H1 (cell line): ENCODE measurements around the gene HUWE1. TPM values are rescaled to one million over a fixed set of nuclear protein-coding genes. Genes with fewer than 3 reads are reported as not detected.

Experiments used
- CTCF ChIA-PET: fragments of 300-600 bp; sonication (Branson Sonifier 250); formaldehyde crosslinking; loops from one replicate; lab custom pipeline; 2021; ENCODE audit not compliant: partially characterized antibody; lab: Charles Lee
- POLR2A ChIA-PET: fragments of 300-600 bp; sonication (Branson Sonifier 250); formaldehyde crosslinking; loops from one replicate; lab custom pipeline; 2021; ENCODE audit warnings: inconsistent platforms; ENCODE audit not compliant: partially characterized antibody; lab: Charles Lee
- DNase-seq, 2 experiments: peaks; one replicate each; pipeline versions ENCODE4 v3.0.0 to v3.0.0-alpha.2; 2010 to 2022; ENCODE audit warnings: low spot score in 2 of 2, low read depth in 1 of 2, mixed read lengths in 1 of 2
- FAIRE-seq: peaks from 2 replicates; lab custom pipeline; 2011; peaks lifted over from hg19 to GRCh38; lab: Jason Lieb, UNC
- H2AFZ ChIP-seq: 2 replicates; pipeline ENCODE4 v1.8.1; 2012; ENCODE audit warnings: low read length, inconsistent platforms
- H2AK5ac ChIP-seq: 2 replicates; pipeline ENCODE4 v1.6.1; 2013; ENCODE audit warnings: low read depth, low read length
- H2BK120ac ChIP-seq: replicated peaks from 2 replicates; pipeline ENCODE3; 2013; ENCODE audit warnings: low read depth, low read length, inconsistent platforms
- H2BK12ac ChIP-seq: 2 replicates; pipeline ENCODE4 v1.6.1; 2013; ENCODE audit warnings: low read depth, low read length
- H2BK15ac ChIP-seq: 2 replicates; pipeline ENCODE4 v1.6.1; 2013; ENCODE audit warnings: low read length
- H2BK20ac ChIP-seq: 2 replicates; pipeline ENCODE4 v1.6.1; 2013; ENCODE audit warnings: low read length
- H2BK5ac ChIP-seq: 2 replicates; pipeline ENCODE4 v1.6.1; 2013; ENCODE audit warnings: low read depth, low read length
- H3K14ac ChIP-seq: 2 replicates; pipeline ENCODE4 v1.6.1; 2013; ENCODE audit warnings: inconsistent platforms; ENCODE audit not compliant: insufficient read length
- H3K18ac ChIP-seq: 2 replicates; pipeline ENCODE4 v1.6.1; 2013; ENCODE audit warnings: low read length; ENCODE audit errors: extremely low read depth
- H3K23ac ChIP-seq: 2 replicates; pipeline ENCODE4 v1.6.1; 2013; ENCODE audit warnings: inconsistent platforms; ENCODE audit not compliant: insufficient read length
- H3K23me2 ChIP-seq: 2 replicates; pipeline ENCODE4 v1.6.1; 2013; ENCODE audit warnings: low read depth, low read length
- H3K27ac ChIP-seq: 2 replicates; pipeline ENCODE4 v1.6.1; 2011; ENCODE audit warnings: low read depth, low read length, inconsistent platforms
- H3K27me3 ChIP-seq, 4 experiments: replicated peaks in 1 of 4; 1 replicate in 1 of 4; 2 replicates in 3 of 4; pipeline versions ENCODE4 v1.6.1 to v1.8.1; 2011 to 2013; ENCODE audit warnings: low read length in 3 of 4, mild to moderate bottlenecking in 3 of 4, inconsistent platforms in 2 of 4, mixed read lengths in 2 of 4, moderate library complexity in 1 of 4; ENCODE audit not compliant: control insufficient read depth in 3 of 4, insufficient read depth in 3 of 4; ENCODE audit errors: extremely low read depth in 1 of 4
- H3K36me3 ChIP-seq, 4 experiments: 2 replicates each; pipeline versions ENCODE4 v1.6.1 to v1.8.1; 2011 to 2013; ENCODE audit warnings: mild to moderate bottlenecking in 4 of 4, low read length in 3 of 4, moderate library complexity in 2 of 4, control low read depth in 1 of 4, inconsistent platforms in 1 of 4; ENCODE audit not compliant: insufficient read depth in 4 of 4, control insufficient read depth in 2 of 4
- H3K4ac ChIP-seq: replicated peaks from 2 replicates; pipeline ENCODE3; 2013; ENCODE audit warnings: low read length, low read depth, mixed read lengths, inconsistent platforms; ENCODE audit not compliant: insufficient read length
- H3K4me1 ChIP-seq, 4 experiments: replicated peaks in 1 of 4; 1 replicate in 1 of 4; 2 replicates in 3 of 4; pipeline versions ENCODE4 v1.6.1 to v1.8.1; 2011 to 2013; ENCODE audit warnings: low read length in 3 of 4, inconsistent platforms in 2 of 4, mixed read lengths in 1 of 4; ENCODE audit not compliant: insufficient read depth in 4 of 4, control insufficient read depth in 3 of 4
- H3K4me2 ChIP-seq, 2 experiments: 2 replicates each; pipeline versions ENCODE4 v1.6.1 to v1.8.1; 2011 to 2013; ENCODE audit warnings: low read depth in 2 of 2, low read length in 2 of 2, control low read depth in 1 of 2, inconsistent platforms in 1 of 2, mild to moderate bottlenecking in 1 of 2; ENCODE audit not compliant: insufficient read depth in 1 of 2
- H3K4me3 ChIP-seq, 4 experiments: fragments of 200-600, 300-600 bp in 1 of 4; sonication (generic), shearing (Covaris generic), sonication (Bioruptor Twin) in 1 of 4; 2 replicates each; pipeline versions ENCODE4 v1.5.1 to v1.8.1; 2011 to 2016; ENCODE audit warnings: low read length in 4 of 4, low read depth in 3 of 4, control low read depth in 2 of 4, inconsistent platforms in 2 of 4, mild to moderate bottlenecking in 2 of 4, mixed read lengths in 1 of 4, moderate library complexity in 1 of 4; ENCODE audit not compliant: insufficient read depth in 2 of 4; ENCODE audit errors: extremely low read depth in 1 of 4
- H3K56ac ChIP-seq: replicated peaks from 2 replicates; pipeline ENCODE3; 2013; ENCODE audit warnings: low read depth, mild to moderate bottlenecking, mixed read lengths, low read length, inconsistent platforms; ENCODE audit not compliant: insufficient read length
- H3K79me1 ChIP-seq: 2 replicates; pipeline ENCODE4 v1.6.1; 2013; ENCODE audit warnings: low read depth, low read length, control low read depth
- H3K79me2 ChIP-seq, 2 experiments: 2 replicates each; pipeline versions ENCODE4 v1.6.1 to v1.8.1; 2012 to 2013; ENCODE audit warnings: low read length in 2 of 2, mild to moderate bottlenecking in 2 of 2, inconsistent platforms in 1 of 2; ENCODE audit not compliant: insufficient read depth in 2 of 2, control insufficient read depth in 1 of 2
- H3K9ac ChIP-seq, 4 experiments: replicated peaks in 1 of 4; 1 replicate in 1 of 4; 2 replicates in 3 of 4; pipeline versions ENCODE4 v1.6.1 to v1.8.1; 2011 to 2013; ENCODE audit warnings: low read depth in 3 of 4, low read length in 3 of 4, control low read depth in 2 of 4, mild to moderate bottlenecking in 2 of 4, moderate library complexity in 2 of 4, inconsistent platforms in 1 of 4; ENCODE audit errors: extremely low read depth in 1 of 4
- H3K9me3 ChIP-seq, 2 experiments: 2 replicates each; pipeline versions ENCODE4 v1.6.1 to v1.8.1; 2012 to 2013; ENCODE audit warnings: mild to moderate bottlenecking in 2 of 2, moderate library complexity in 2 of 2, control low read depth in 1 of 2, inconsistent platforms in 1 of 2, low read depth in 1 of 2, low read length in 1 of 2, mixed read lengths in 1 of 2; ENCODE audit not compliant: insufficient read depth in 2 of 2
- H4K20me1 ChIP-seq, 2 experiments: replicated peaks in 1 of 2; 2 replicates each; pipeline versions ENCODE3 to v1.8.1; 2011 to 2013; ENCODE audit warnings: inconsistent platforms in 2 of 2, low read length in 2 of 2, mild to moderate bottlenecking in 1 of 2; ENCODE audit not compliant: insufficient read depth in 2 of 2, control insufficient read depth in 1 of 2
- H4K5ac ChIP-seq: 2 replicates; pipeline ENCODE4 v1.6.1; 2013; ENCODE audit warnings: low read length, low read depth, mixed read lengths, inconsistent platforms; ENCODE audit not compliant: insufficient read length
- H4K8ac ChIP-seq: 2 replicates; pipeline ENCODE4 v1.8.0; 2013; ENCODE audit warnings: mild to moderate bottlenecking, moderate library complexity, low read length, inconsistent platforms; ENCODE audit not compliant: insufficient read depth; ENCODE audit errors: extremely low read depth
- H4K91ac ChIP-seq: replicated peaks from 2 replicates; pipeline ENCODE3; 2013; ENCODE audit warnings: low read length, mixed read lengths, inconsistent platforms; ENCODE audit not compliant: insufficient read length
- FOSL1 ChIP-seq: IDR thresholded peaks from 2 replicates; pipeline ENCODE4 v1.6.1; 2011; ENCODE audit warnings: mild to moderate bottlenecking, low read depth, low read length, moderate library complexity; ENCODE audit not compliant: insufficient read depth
- POU5F1 ChIP-seq: IDR thresholded peaks from 2 replicates; pipeline ENCODE4 v1.6.1; 2011; ENCODE audit warnings: low read depth, mild to moderate bottlenecking, low read length, moderate library complexity
- RXRA ChIP-seq: IDR thresholded peaks from 2 replicates; pipeline ENCODE4 v1.6.1; 2011; ENCODE audit warnings: low read depth, mild to moderate bottlenecking, low read length, moderate library complexity; ENCODE audit not compliant: insufficient read depth
- SIX5 ChIP-seq: IDR thresholded peaks from 2 replicates; pipeline ENCODE4 v1.6.1; 2011; ENCODE audit warnings: mild to moderate bottlenecking, low read depth, low read length
- SP4 ChIP-seq: IDR thresholded peaks from 2 replicates; pipeline ENCODE4 v1.6.1; 2012; ENCODE audit warnings: low read length, inconsistent platforms
- TCF12 ChIP-seq: IDR thresholded peaks from 2 replicates; pipeline ENCODE4 v1.6.1; 2011; ENCODE audit warnings: low read depth, mild to moderate bottlenecking, low read length
- WGBS, 2 experiments: shearing (Covaris generic) in 1 of 2; methylation state at CpG; one replicate each; pipeline versions ENCODE4 v1.1.6 to v1.1.7; 2013 to 2015; ENCODE audit warnings: low lambda C conversion rate in 2 of 2, mixed read lengths in 2 of 2, inconsistent platforms in 1 of 2, low coverage in 1 of 2, missing lambda C conversion rate in 1 of 2; ENCODE audit not compliant: insufficient replicate concordance in 2 of 2, insufficient coverage in 1 of 2, insufficient read length in 1 of 2; ENCODE audit errors: extremely low coverage in 1 of 2, missing lambda C conversion rate in 1 of 2; 5-methylcytosine and 5-hydroxymethylcytosine counted together
- polyA plus RNA-seq, 7 experiments: library from polyadenylated mRNA; depleted of rRNA in 3 of 7; stranded (reverse) in 5 of 7; unstranded in 2 of 7; fragments of >200 nt in 5 of 7; fragments of 200-250 nt in 2 of 7; gene quantifications; 1 replicate in 5 of 7; 2 replicates in 1 of 7; 4 replicates in 1 of 7; pipeline versions ENCODE4 v1.2.1 to v1.2.3, GENCODE V29; 2011 to 2013; ENCODE audit warnings: missing spikeins in 2 of 7, mixed read lengths in 2 of 7
- total RNA-seq: library from RNA; stranded (reverse); fragmentation: NEBNext Ultra II Directional; extraction: Animal tissue kit (Norgen Biotek cat#: 25700); gene quantifications from 2 replicates; pipeline ENCODE4 v1.2.1, GENCODE V29; 2021
- TF ChIP-seq, protein P1 (sequence below): IDR thresholded peaks from 2 replicates; pipeline ENCODE4 v1.6.1; 2012; ENCODE audit warnings: low read length, inconsistent platforms

The HUWE1 gene
- total and polyA plus RNA-seq, 2 of the 8 experiments (the other 6 are each of a cell fraction or from before 2014, with no cell fraction given) = 114 to 252 TPM

DNA sequence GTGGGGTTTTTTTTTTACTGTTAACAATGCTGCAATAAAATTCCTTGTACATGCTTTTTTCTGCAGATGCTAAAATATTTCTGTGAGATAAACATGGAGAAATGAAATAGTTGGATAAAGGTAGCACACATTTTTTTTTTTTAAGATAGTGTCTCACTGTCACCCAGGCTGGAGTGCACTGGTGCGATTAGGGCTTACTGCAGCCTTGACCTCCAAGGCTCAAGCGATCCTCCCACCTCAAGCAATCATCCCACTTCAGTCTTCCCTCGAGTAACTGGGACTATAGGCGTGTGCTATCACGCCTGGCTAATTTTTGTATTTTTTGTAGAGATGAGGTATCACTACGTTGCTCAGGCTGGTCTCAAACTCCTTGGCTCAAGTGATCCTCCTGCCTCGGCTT is 1.8 kb upstream of the HUWE1 start:
- Histone ChIP-seq H3K56ac (no peak overlapping the region), H2BK120ac (no peak overlapping the region), H3K79me2 (peaks cover 0 to 16% of the 10 kb centered on the region in 2 experiments; a peak in 2 of 4 replicates), H4K20me1 (no peaks in the 10 kb centered on the region), H4K5ac (no peak overlapping the region), H2AFZ (no peak overlapping the region), H3K23ac (no peak overlapping the region), H3K4me1 (no peaks in the 10 kb centered on the region), H3K27ac (no peak overlapping the region), H2BK15ac (no peak overlapping the region), H4K8ac (no peak overlapping the region), H3K23me2 (no peaks in the 10 kb centered on the region; the same call in 1 of the 2 replicates), H2AK5ac (no peak overlapping the region), H3K18ac (no peak overlapping the region), H2BK5ac (no peak overlapping the region), H2BK20ac (no peak overlapping the region), H3K4me3 (no peak overlapping the region), H3K4me2 (no peak overlapping the region), H3K36me3 (no peaks in the 10 kb centered on the region), H3K27me3 (no peaks in the 10 kb centered on the region), H4K91ac (no peak overlapping the region), H3K9me3 (no peaks in the 10 kb centered on the region), H3K79me1 (no peaks in the 10 kb centered on the region), H3K9ac (no peak overlapping the region), H3K14ac (no peak overlapping the region), H3K4ac (no peak overlapping the region), H2BK12ac (no peak overlapping the region)
- FAIRE-seq (no peak), DNase-seq (no peak)
- POLR2A ChIA-PET = no interaction called here
- 85% methylated on average over 6 of the region's 7 CpGs; no CpG with 5 or more reads in 1 of the 2 experiments for WGBS, 2 experiments
- CTCF ChIA-PET = no interaction called here
- no peak for TF ChIP-seq FOSL1
- TF ChIP-seq POU5F1 = no peak
- no peak for TF ChIP-seq TCF12
- no peak for TF ChIP-seq SIX5
- TF ChIP-seq RXRA = no peak
- TF ChIP-seq, protein P1, sequence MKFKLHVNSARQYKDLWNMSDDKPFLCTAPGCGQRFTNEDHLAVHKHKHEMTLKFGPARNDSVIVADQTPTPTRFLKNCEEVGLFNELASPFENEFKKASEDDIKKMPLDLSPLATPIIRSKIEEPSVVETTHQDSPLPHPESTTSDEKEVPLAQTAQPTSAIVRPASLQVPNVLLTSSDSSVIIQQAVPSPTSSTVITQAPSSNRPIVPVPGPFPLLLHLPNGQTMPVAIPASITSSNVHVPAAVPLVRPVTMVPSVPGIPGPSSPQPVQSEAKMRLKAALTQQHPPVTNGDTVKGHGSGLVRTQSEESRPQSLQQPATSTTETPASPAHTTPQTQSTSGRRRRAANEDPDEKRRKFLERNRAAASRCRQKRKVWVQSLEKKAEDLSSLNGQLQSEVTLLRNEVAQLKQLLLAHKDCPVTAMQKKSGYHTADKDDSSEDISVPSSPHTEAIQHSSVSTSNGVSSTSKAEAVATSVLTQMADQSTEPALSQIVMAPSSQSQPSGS = no peak
- no peak for TF ChIP-seq SP4
